Testis (tissue), 3 donors: ENCODE results near the gene GLI2. TPM values are rescaled to one million over a fixed set of nuclear protein-coding genes. Genes with fewer than 3 reads are reported as not detected.

Experiments
- DNase-seq: peaks from one replicate; pipeline ENCODE4 v3.0.0-alpha.2; 2019
- H3K27ac ChIP-seq, 2 donors: fragments of 200-600 bp; sonication (generic); one replicate each; pipeline ENCODE4 v1.5.1; 2019
- H3K27me3 ChIP-seq: fragments of 200-600 bp; sonication (generic); one replicate; pipeline ENCODE4 v1.5.1; 2019
- H3K36me3 ChIP-seq: fragments of 200-600 bp; sonication (generic); one replicate; pipeline ENCODE4 v1.5.1; 2017; ENCODE audit warnings: low read depth; ENCODE audit errors: missing control alignments
- H3K4me1 ChIP-seq: fragments of 200-600 bp; sonication (generic); one replicate; pipeline ENCODE4 v1.5.1; 2019
- H3K4me3 ChIP-seq, 2 donors: fragments of 200-600 bp; sonication (generic); one replicate each; pipeline ENCODE4 v1.5.1; 2017 to 2019
- H3K9me3 ChIP-seq: fragments of 200-600 bp; sonication (generic); one replicate; pipeline ENCODE4 v1.5.1; 2017
- POLR2A ChIP-seq: fragments of 450-650 bp; IDR thresholded peaks from one replicate; pipeline ENCODE4 v1.6.1; 2017; ENCODE audit warnings: antibody characterized with exemption, mild to moderate bottlenecking, moderate library complexity
- WGBS, 2 donors: methylation state at CpG; one replicate each; pipeline ENCODE4 v1.1.5; 2018; 5-methylcytosine and 5-hydroxymethylcytosine counted together
- intact Hi-C: fragments of 100-400 bp; cut with DNase I; formaldehyde crosslinking; loops from one replicate; pipeline ENCODE4 v1.15.1; 2023; ENCODE audit warnings: low total_unique reads
- polyA plus RNA-seq: library from polyadenylated mRNA; stranded (reverse); fragments of 350-450 nt; fragmentation: Illumina TruSeq; extraction: RNeasy Lipid Tissue Mini Kit (QIAGEN cat#74804); gene quantifications from one replicate; pipeline ENCODE4 v1.2.3, GENCODE V29; 2014; ENCODE audit warnings: low read depth, low replicate concordance; ENCODE audit not compliant: insufficient read depth
- total RNA-seq, 2 donors: library from RNA; depleted of rRNA; stranded (reverse); fragments of >200 nt; gene quantifications; one replicate each; pipeline ENCODE4 v1.2.3, GENCODE V29; 2016
- TF ChIP-seq, protein P1 (sequence below), 3 experiments: fragments of 450-650 bp in 2 of 3; fragments of 200-600 bp in 1 of 3; sonication (generic) in 1 of 3; IDR thresholded peaks; one replicate each; pipeline ENCODE4 v1.5.1; 2016 to 2019; ENCODE audit warnings: antibody characterized with exemption in 3 of 3, mild to moderate bottlenecking in 2 of 3, moderate library complexity in 1 of 3

Gene GLI2
- total and polyA plus RNA-seq, 3 donors from 2014 or later, result 5.1 to 21.4 (median 16.5) TPM

DNA sequence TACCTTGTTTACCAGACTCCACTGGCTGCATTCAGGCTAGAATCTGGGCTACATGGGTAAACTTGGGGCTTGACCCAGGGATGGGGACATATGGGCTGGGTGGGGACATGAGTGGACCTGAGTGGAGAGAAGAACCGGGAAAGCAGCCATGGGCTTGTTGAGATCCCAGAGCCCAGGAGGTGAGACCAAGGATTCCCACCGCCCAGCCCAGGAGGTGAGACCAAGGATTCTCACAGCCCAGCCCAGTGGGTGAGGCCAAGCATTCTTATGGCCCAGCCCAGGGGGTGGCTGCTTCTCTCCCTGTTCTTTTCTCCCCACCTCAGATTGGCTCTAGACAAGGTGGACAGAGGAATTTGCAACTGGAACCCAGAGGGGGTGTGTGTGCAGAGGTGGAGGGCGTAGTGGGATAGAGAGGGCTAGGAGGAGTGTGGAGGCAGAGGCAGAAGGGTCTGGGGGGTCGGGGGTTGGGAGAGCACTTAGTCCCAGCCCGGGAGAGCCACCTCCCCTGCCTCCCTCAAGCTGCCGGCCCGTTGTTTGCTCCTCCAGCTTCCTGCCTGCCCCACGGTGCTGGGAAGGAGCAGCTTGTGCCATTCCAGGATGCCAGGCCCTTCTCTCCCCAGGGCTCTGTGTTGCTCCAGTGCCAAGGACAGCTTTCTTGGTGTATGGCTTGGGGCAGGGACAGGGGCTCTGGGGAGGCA lies 25.6 kb downstream of the GLI2 start:
- intact Hi-C loops, result no loop called here
- 42 to 45% methylated on average over 8 of the region's 8 CpGs for WGBS, 2 donors
- H3K9me3 ChIP-seq, result no peaks in the 10 kb centered on the region
- no peaks in the 10 kb centered on the region for H3K36me3 ChIP-seq
- H3K27me3 ChIP-seq, result no peaks in the 10 kb centered on the region
- DNase-seq, result no peak
- peak overlapping the region in 1 of 2 donors; percentile 21 for H3K27ac ChIP-seq
- peaks cover 79% of the 10 kb centered on the region for H3K4me1 ChIP-seq
- TF ChIP-seq, protein P1, sequence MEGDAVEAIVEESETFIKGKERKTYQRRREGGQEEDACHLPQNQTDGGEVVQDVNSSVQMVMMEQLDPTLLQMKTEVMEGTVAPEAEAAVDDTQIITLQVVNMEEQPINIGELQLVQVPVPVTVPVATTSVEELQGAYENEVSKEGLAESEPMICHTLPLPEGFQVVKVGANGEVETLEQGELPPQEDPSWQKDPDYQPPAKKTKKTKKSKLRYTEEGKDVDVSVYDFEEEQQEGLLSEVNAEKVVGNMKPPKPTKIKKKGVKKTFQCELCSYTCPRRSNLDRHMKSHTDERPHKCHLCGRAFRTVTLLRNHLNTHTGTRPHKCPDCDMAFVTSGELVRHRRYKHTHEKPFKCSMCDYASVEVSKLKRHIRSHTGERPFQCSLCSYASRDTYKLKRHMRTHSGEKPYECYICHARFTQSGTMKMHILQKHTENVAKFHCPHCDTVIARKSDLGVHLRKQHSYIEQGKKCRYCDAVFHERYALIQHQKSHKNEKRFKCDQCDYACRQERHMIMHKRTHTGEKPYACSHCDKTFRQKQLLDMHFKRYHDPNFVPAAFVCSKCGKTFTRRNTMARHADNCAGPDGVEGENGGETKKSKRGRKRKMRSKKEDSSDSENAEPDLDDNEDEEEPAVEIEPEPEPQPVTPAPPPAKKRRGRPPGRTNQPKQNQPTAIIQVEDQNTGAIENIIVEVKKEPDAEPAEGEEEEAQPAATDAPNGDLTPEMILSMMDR (IDR thresholded peaks at IDR 0.05), result no peak
- TF ChIP-seq POLR2A, result no peak
- H3K4me3 ChIP-seq, result no peak overlapping the region

DNA sequence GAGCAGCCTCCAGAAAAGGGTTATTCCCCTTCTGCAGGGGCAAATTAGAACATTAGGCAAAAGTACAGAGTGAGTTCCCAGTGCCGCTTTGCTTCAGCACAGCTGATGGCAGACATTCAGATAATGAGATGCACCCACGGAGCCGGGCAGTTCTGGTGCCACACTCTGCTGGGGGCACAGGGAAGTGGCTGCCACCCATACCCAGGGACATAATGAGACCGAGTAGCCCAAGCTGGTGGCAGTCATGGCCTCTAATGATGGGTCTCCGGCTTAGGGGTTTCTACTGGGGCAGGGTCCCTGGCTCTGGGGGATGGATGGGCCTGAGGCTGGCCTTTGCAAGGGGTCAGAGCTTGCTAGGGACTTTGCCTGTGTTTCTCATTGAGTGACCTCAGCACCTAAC lies 26.2 kb downstream of the GLI2 start:
- Histone ChIP-seq H3K9me3 (no peaks in the 10 kb centered on the region), H3K4me1 (peaks cover 81% of the 10 kb centered on the region), H3K27ac (peak overlapping the region in 1 of 2 donors; percentile 21), H3K27me3 (no peaks in the 10 kb centered on the region), H3K4me3 (no peak overlapping the region), H3K36me3 (no peaks in the 10 kb centered on the region)
- WGBS, 2 donors, result 48 to 57% methylated on average over 4 to 5 of the region's 5 CpGs
- TF ChIP-seq POLR2A, result no peak
- TF ChIP-seq, protein P1 (IDR thresholded peaks at IDR 0.05), result no peak
- intact Hi-C loops, result no loop called here
- no peak for DNase-seq

DNA sequence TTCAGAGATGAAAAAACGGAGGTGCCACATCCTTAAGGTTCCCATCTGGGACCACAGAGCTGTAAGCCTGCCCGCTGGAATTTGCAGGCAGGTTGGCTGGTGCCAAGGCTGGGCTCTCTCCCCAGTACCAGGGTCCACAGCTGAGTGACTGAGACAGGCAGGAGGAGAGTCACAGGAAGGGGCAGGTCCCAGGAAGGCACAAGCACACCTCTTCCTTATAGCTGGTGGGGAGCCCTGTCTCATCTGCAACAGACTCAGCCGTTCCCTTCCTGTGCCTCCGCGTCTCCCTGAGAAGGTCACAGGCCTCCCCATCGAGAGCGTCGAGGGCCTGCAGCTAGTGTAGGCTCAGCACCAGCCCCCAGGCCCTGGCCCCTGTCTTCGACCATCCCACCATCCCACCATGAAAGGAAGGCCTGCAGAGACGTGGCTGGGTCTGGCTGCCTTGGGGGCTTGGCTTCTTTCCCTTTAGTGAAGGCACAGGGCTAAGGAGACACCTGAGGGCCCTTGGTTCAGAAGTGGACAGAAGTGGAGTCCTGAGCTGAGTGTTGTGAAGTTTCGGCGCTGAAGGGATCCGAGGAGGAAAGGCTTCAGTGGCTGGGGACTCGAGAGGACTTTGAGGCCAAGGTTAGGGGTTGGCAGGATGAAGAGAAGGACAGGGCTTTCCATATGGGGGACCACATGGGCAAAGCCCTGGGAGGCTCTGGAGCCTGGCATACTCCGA lies 26.8 kb downstream of the GLI2 start:
- no peak for DNase-seq
- no peaks in the 10 kb centered on the region for H3K36me3 ChIP-seq
- TF ChIP-seq POLR2A, result no peak
- TF ChIP-seq, protein P1 (IDR thresholded peaks at IDR 0.05), result no peak
- H3K9me3 ChIP-seq, result no peaks in the 10 kb centered on the region
- H3K27ac ChIP-seq, result peak overlapping the region in 1 of 2 donors; percentile 21
- peaks cover 77% of the 10 kb centered on the region for H3K4me1 ChIP-seq
- intact Hi-C loops, result no loop called here
- H3K27me3 ChIP-seq, result no peaks in the 10 kb centered on the region
- no peak overlapping the region for H3K4me3 ChIP-seq
- WGBS, 2 donors, result 84 to 88% methylated on average over 13 to 15 of the region's 15 CpGs

DNA sequence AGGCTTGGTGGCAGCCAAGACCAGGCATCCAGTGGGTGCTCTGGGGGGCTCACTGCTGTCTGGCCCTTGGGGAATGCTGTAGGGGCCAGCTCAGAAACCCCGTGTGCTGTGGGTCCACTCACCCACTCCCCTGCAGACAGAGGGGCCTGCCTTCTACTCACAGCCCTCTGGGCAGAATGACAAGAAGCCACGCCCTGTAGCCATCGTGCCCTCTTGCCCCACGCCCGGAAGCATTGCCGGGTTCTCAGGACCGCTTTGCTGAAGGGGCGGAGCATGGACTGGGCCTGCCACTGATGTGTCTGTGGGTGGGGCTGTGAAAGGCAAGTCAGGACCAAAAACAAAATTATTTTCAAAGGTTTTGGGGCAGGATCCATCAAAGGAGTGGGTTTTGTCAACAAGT lies 27.8 kb downstream of the GLI2 start:
- no peaks in the 10 kb centered on the region for H3K27me3 ChIP-seq
- intact Hi-C loops, result no loop called here
- peaks cover 67% of the 10 kb centered on the region for H3K4me1 ChIP-seq
- 60 to 77% methylated on average over 2 to 8 of the region's 8 CpGs for WGBS, 2 donors
- H3K9me3 ChIP-seq, result no peaks in the 10 kb centered on the region
- no peak overlapping the region for H3K4me3 ChIP-seq
- DNase-seq, result no peak
- H3K27ac ChIP-seq, result peak overlapping the region in 1 of 2 donors; percentile 30
- no peaks in the 10 kb centered on the region for H3K36me3 ChIP-seq
- TF ChIP-seq POLR2A, result no peak
- TF ChIP-seq, protein P1 (IDR thresholded peaks at IDR 0.05), result no peak
